A673 (cell line): ENCODE results near the gene SLC39A13. TPM values are rescaled to one million over a fixed set of nuclear protein-coding genes. Genes with fewer than 3 reads are reported as not detected.
A peak's percentile ranks its signal among the peaks of the same experiment; 100 is the strongest.

Experiments
- BruUV-seq: library from RNA; stranded (reverse); fragments of 400-500 nt; replicated peaks from 2 replicates; lab custom pipeline; 2021; lab: Mats Ljungman, UMichigan
- CTCF ChIA-PET: fragments of 300-600 bp; sonication (Branson Sonifier 250); formaldehyde crosslinking; loops from one replicate; lab custom pipeline; 2022; ENCODE audit warnings: antibody characterized with exemption; lab: Charles Lee
- POLR2A ChIA-PET: fragments of 300-600 bp; sonication (Branson Sonifier 250); formaldehyde crosslinking; loops from one replicate; lab custom pipeline; 2022; ENCODE audit warnings: antibody characterized with exemption; ENCODE audit not compliant: low non-redundant PET; lab: Charles Lee
- DNase-seq: peaks from one replicate; pipeline ENCODE4 v3.0.0-alpha.2; 2015; ENCODE audit warnings: low spot score
- H3K27ac ChIP-seq: fragments of 200-600 bp; sonication (generic); 2 replicates; pipeline ENCODE4 v1.5.1; 2016; ENCODE audit warnings: mixed run types, low read depth, mild to moderate bottlenecking, mixed read lengths, antibody characterized with exemption, low read length; ENCODE audit not compliant: poor library complexity, severe bottlenecking
- H3K27me3 ChIP-seq: fragments of 200-600 bp; sonication (generic); replicated peaks from 2 replicates; pipeline ENCODE4 v1.6.1; 2017; ENCODE audit warnings: mixed run types, low read depth, mild to moderate bottlenecking, mixed read lengths, antibody characterized with exemption, low read length; ENCODE audit not compliant: insufficient read depth, poor library complexity
- H3K36me3 ChIP-seq: fragments of 200-600 bp; sonication (generic); 2 replicates; pipeline ENCODE4 v1.6.1; 2016; ENCODE audit warnings: mixed run types, mild to moderate bottlenecking, mixed read lengths, antibody characterized with exemption, low read length; ENCODE audit not compliant: insufficient read depth, poor library complexity, severe bottlenecking
- H3K4me1 ChIP-seq: fragments of 200-600 bp; sonication (generic); 2 replicates; pipeline ENCODE4 v1.6.1; 2017; ENCODE audit warnings: mixed run types, mild to moderate bottlenecking, mixed read lengths, antibody characterized with exemption, low read length; ENCODE audit not compliant: insufficient read depth, poor library complexity, severe bottlenecking
- H3K4me3 ChIP-seq: fragments of 200-600 bp; sonication (generic); 2 replicates; pipeline ENCODE4 v1.5.1; 2016; ENCODE audit warnings: low read depth, mixed run types, mild to moderate bottlenecking, mixed read lengths, low read length; ENCODE audit not compliant: poor library complexity, severe bottlenecking
- H3K9me3 ChIP-seq: fragments of 200-600 bp; sonication (generic); 2 replicates; pipeline ENCODE4 v1.6.1; 2016; ENCODE audit warnings: mixed run types, low read depth, mild to moderate bottlenecking, mixed read lengths, antibody characterized with exemption, low read length; ENCODE audit not compliant: poor library complexity, severe bottlenecking
- EZH2 ChIP-seq: fragments of 200-600 bp; sonication (generic); IDR thresholded peaks from 2 replicates; pipeline ENCODE4 v1.6.1; 2017; ENCODE audit warnings: borderline replicate concordance, low read depth, mild to moderate bottlenecking, mixed read lengths, antibody characterized with exemption, low read length; ENCODE audit not compliant: poor library complexity, severe bottlenecking
- intact Hi-C: fragments of 100-400 bp; cut with micrococcal nuclease; formaldehyde crosslinking; loops from one replicate; pipeline ENCODE4 v1.10.0; 2022; ENCODE audit not compliant: unreplicated experiment
- total RNA-seq: library from RNA; stranded (reverse); gene quantifications from 2 replicates; pipeline ENCODE4 v1.2.3, GENCODE V29; 2021
- TF ChIP-seq, protein P1 (sequence below): fragments of 300-800, 200-600 bp; sonication (generic); conservative IDR thresholded peaks from 2 replicates; pipeline ENCODE4 v1.5.1; 2017; ENCODE audit warnings: low read depth, mild to moderate bottlenecking, antibody characterized with exemption, low read length, moderate library complexity, mixed read lengths

Gene SLC39A13
- total RNA-seq, 1 experiment from 2014 or later: 53.3 TPM

DNA sequence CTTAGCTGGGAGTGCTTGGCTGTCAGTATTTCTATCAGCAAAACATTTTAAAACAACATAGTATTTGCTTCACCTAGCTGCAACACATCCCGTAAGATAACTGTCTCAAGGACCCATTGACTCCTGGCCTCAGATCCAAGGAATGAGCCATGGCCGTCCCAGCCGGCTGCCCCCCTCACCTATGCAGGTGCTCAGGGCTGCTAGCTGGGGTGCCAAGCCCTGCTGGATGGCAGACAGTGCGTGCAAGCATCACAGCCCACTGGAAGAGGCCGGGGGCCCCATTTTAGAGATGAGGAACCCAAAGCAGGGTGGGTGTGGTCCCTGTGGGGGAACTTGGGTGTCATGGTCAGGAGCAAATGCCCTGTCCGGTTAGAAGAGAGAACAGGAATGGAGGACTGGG is 9.3 kb downstream of the SLC39A13 start:
- no TSS peak for BruUV-seq
- H3K9me3 ChIP-seq: no peaks in the 10 kb centered on the region
- CTCF ChIA-PET: no interaction called here
- no peak overlapping the region for H3K4me3 ChIP-seq
- intact Hi-C loops: no loop called here
- no peaks in the 10 kb centered on the region for H3K27me3 ChIP-seq
- POLR2A ChIA-PET: interaction anchor here (0.7 kb wide), 1 partner anchor 101 kb away, joined by 3 read pairs; no protein-coding TSS in a partner anchor
- no peak for DNase-seq
- no peak for TF ChIP-seq EZH2
- TF ChIP-seq, protein P1, sequence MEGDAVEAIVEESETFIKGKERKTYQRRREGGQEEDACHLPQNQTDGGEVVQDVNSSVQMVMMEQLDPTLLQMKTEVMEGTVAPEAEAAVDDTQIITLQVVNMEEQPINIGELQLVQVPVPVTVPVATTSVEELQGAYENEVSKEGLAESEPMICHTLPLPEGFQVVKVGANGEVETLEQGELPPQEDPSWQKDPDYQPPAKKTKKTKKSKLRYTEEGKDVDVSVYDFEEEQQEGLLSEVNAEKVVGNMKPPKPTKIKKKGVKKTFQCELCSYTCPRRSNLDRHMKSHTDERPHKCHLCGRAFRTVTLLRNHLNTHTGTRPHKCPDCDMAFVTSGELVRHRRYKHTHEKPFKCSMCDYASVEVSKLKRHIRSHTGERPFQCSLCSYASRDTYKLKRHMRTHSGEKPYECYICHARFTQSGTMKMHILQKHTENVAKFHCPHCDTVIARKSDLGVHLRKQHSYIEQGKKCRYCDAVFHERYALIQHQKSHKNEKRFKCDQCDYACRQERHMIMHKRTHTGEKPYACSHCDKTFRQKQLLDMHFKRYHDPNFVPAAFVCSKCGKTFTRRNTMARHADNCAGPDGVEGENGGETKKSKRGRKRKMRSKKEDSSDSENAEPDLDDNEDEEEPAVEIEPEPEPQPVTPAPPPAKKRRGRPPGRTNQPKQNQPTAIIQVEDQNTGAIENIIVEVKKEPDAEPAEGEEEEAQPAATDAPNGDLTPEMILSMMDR: no peak
- peak overlapping the region; percentile 35 for H3K27ac ChIP-seq
- H3K36me3 ChIP-seq: peaks cover 92% of the 10 kb centered on the region
- H3K4me1 ChIP-seq: peaks cover 14% of the 10 kb centered on the region

DNA sequence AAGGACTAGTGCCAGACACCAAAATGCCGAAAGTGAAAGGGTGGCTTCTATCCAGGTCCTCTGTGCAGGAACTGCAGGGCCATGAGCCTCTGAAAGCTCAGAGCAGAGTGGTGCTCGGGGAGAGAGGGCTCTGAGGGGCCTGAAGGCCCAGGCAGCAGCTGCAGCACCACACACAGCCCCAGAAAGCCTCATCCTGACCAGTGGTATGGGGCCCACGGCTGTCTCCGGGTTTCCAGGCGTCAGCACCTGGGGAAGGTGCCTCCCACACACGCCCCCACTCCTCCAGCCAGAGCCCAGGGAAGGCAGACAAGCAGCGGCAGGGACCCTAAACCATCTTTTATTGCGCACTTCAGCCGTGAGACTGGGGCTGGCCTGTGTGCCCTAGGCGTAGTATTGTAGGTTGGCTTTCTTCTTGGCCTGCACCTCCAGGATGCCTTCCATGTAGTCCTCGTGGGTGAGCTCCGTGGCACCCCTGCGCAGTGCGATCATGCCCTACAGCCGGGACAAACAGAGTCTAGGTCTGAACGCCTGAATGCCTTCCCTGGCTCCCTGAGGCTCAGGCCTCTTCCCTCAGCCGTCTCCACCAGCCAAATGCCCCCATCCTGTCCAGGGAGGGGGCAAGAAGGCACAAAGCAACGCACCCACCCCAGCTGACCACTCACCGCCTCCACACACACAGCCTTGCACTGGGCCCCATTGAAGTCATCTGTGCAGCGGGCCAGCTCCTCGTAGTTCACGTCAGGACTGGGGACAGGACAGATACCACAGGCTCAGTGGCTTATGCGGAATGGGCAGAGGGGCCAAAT is 10.3 kb downstream of the SLC39A13 start:
- POLR2A ChIA-PET: no interaction called here
- H3K4me3 ChIP-seq: no peak overlapping the region
- no peak overlapping the region for H3K27ac ChIP-seq
- TF ChIP-seq, protein P1: no peak
- TF ChIP-seq EZH2: no peak
- H3K27me3 ChIP-seq: no peaks in the 10 kb centered on the region
- no TSS peak for BruUV-seq
- intact Hi-C loops: no loop called here
- peaks cover 14% of the 10 kb centered on the region for H3K4me1 ChIP-seq
- peaks cover 97% of the 10 kb centered on the region for H3K36me3 ChIP-seq
- CTCF ChIA-PET: interaction anchor here (0.5 kb wide), 1 partner anchor 17 kb away, joined by 5 read pairs; no protein-coding TSS in a partner anchor
- no peak for DNase-seq
- H3K9me3 ChIP-seq: no peaks in the 10 kb centered on the region

GRCh38 chr11:47425611-47426010 is 17.2 kb downstream of the SLC39A13 start:
- Histone ChIP-seq H3K9me3 (no peaks in the 10 kb centered on the region), H3K4me1 (peaks cover 14% of the 10 kb centered on the region), H3K27ac (peak overlapping the region; percentile 98), H3K36me3 (peaks cover 48% of the 10 kb centered on the region), H3K4me3 (peak overlapping the region; percentile 78), H3K27me3 (no peaks in the 10 kb centered on the region)
- DNase-seq: no peak
- intact Hi-C loops: no loop called here
- ChIA-PET CTCF (no interaction called here), POLR2A (no interaction called here)
- BruUV-seq: TSS peak; percentile 72
- TF ChIP-seq, protein P1: no peak
- TF ChIP-seq EZH2: no peak
